Activated CD4-positive, alpha-beta T cell treated with anti-CD3 and anti-CD28 coated beads, Interleukin-2, amount 50 U/mL, for 24 hours (primary cell): ENCODE data around the gene GTSF1L.

ENCODE experiments used
- DNase-seq, 2 donors: peaks; one replicate each; pipeline ENCODE4 v3.0.0-alpha.2; 2020; ENCODE audit warnings: low read depth in 1 of 2, low spot score in 1 of 2

GTSF1L gene

DNA sequence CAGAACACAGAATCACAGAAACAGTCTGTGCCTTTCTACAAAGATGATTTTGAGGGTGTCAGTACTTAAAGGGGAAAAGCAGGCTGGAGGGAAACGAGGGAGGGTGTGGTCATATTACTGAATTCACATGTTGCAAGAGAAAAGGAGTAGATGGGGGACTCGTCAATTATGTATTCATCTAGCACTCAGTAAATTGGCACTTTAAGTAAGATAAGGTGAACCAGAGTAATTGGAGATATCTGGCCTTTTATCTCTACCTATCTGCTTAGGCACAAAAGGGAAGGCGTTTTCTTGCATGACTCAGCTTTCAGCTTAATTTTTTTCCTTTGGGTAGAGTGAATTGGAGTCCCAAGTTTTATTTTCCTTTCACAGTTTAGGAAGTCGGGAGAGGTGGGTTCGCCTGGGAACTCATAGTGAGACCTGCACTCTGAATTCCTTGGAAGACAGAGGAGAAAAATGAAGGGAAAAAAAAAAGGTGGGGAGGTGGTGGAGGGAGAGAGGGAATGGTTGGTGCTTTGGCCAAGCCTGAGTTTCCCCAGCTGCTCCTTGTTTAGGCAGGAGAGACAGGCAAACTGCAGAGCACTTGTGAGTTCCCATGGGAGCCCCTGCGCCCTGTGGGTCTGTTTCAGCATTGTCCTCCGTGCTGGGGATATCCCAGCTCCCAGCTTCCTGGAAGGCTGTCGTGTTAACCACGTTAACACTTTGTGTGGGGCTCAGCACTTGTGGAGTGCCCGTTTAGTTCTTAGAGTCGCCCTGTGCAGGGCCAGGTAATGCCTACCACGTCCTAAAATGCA, 19.7 kb upstream of the GTSF1L start:
- no peak for DNase-seq

DNA sequence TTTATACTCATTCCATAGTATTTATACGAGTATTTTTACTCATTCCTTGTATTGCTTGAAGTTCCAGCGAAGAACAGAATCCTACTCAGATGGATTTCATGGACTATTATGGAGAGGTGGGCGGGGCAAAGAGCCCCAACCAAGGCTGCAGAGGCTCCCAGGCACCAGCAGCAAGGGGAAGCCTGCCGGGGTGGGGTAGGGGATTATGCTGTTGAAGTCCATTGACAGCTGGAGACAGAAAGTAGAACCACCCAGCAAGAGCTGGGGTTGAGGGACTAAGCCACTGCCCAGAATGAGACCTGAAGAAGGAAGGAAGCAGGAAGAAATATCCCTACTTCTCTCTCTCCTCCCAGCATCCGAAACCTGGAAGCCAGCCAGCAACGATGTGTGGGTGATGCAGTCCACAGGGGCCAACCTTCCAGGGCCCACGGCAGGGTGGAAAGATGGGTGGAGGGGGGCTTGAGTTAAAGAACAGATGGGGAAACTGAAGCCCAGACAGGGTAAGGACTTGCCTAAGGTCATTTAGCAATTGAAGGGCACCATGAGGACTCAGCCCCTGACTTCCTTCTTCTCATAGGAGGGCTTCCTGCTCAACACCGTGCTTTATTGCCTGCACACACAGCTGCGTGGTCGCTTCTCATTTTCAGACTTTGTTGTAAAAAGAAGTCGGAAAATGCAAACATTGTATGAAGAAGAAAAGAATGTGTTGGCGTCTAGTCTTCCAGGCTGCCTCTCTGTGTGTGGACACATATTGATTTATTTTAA, 18.3 kb upstream of the GTSF1L start:
- DNase-seq = no peak

DNA sequence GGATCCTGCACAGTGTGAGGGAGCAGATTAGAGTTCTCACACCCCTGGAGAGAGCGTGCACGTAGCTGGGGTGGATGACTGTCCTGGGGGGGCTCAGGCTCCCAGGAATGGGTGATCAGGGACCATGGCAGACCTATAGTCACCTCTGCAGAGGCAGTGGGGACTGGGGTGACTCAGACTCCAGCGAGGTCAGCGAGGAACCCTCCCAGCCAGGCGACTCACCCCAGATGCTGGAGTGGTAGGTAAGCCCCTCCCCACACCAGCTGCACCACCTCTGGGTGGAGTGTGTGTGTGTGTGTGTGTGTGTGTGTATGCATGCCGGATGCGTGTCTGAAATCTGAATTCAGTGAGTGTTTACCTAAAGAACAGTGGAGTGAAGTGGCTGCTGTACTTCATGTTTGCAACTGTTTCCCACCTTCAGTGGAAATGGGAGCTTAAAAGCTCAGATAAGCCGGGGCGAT, 17.4 kb upstream of the GTSF1L start:
- DNase-seq = no peak

DNA sequence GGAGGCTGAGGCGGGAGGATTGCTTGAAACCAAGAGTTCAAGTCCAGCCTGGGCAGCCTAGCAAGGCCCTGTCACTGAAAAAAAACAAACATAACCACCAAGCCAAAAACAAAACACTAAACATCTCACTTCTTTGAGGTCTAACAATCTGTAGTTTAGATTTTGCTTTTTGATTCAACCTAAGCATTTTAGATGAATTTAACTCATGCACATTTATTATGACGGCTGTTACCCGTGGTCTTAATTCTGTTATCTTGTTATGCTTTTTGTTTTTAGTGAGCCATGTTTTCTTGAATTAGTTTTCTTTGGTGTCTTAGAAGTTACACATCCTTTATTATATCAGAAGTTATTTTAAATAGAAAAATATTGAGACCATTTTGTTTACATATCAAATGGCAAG, 13.8 kb upstream of the GTSF1L start:
- no peak for DNase-seq

DNA sequence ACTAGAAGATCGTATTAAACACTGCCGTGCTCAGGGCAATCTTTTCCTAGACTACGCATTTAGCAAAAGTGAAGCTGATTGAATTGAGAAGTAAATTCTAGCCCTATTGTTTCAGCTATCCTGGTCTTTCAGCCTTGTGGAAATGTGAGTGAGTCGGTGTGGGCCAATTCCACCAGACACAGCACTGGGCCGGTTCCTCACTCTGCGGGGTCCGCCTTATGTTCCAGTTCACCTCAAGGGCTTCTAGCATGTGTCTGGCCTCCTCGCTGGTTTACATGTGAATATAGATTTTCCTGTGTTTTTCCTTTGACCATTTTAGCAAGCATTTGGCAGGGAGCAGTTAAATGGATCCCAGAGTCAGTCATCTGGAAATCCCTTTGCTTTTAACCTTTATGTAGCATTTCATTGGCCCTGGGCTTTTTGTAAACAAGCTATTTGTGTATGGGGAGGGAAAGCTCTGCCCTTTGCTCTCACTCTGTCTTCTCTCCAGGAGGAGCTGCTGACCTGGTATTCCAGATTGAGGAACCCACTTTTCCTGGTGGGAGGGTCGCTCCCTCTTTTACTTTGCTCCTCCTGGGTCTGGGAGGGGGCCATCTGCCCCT, 12.4 kb upstream of the GTSF1L start:
- no peak for DNase-seq

DNA sequence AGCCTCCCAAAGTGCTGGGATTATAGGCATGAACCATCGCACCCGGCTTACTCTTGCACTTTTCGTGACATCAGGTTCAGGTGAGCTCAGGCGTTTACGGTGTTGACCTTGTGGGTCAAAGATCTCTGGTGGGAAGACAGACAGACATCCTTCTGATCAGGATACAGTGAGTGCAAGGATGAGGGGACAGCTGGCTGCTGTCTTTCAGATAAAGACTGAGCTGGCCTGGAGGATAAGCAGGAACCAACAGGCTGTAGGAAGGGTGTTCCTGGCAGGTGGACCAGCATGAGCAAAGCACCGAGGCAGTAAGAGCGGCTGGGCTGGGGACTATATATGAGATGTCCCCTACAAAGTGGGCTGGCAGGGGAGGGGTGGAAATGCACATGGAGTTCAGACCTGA, 11.1 kb upstream of the GTSF1L start:
- DNase-seq = no peak

DNA sequence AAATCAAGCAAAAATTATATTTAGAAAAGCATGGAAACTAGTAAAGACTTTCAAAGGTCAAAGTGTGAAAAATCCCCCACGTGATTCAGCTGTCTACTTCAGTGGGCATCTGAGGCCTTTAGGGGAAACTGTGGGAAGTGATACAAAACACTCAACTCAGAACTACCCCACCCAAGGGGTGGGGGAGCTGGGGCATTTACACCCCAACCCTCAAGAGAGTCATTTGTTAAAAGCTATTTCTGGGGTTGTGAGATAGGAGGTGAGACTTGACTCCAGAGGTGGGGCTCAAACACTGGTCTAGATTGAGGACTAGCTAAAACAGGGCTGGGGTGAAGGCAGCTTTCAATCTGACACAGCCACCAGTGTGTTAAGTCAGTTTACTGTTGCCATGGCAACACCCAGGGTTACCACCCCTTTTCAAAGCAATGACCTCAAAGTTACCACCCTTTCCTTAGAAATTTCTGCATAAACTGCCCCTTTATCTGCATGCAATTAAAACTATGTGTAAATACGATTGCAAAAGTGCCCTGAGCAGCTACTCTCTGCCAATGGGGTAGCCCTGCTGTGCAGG, 9.9 kb upstream of the GTSF1L start:
- DNase-seq = no peak

DNA sequence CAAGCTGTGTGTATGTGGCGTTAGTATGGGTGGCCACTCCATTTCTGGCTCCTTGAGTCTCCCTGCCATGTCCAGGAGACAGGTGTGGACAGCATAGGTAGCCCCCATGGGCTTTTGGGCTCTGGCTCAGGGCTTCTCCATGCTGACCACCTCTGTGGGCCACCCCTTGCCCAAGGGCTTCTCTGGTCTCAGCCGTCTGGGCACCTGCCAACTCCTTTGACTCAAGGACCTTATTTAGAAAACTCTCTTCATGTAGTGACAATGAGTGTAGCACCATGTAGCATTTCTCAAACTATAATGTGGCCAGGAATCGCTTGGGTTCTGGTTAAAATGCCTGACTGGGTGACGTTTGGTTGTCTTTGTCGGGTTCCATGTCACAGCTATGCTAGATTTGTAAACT, 5.1 kb upstream of the GTSF1L start:
- DNase-seq = no peak

DNA sequence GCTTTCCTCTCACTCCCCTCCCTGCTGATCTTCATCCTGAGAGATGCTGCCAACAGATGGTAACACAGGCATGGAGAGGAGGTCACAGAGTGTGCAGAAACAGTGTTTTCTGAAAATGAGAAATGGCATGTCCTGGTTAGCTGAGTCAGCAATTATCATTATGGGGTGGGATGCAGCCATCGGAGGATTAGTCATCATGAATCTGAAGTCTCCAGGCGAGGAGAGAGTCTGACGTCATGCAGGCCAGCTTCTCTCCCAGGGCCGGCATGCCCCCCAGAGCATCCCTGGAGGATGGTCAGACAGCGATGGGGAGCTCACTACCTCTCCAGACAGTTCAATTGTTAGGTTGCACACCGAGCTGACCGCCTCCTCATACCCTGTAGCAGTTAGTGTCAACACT, 4.7 kb upstream of the GTSF1L start:
- DNase-seq = no peak

DNA sequence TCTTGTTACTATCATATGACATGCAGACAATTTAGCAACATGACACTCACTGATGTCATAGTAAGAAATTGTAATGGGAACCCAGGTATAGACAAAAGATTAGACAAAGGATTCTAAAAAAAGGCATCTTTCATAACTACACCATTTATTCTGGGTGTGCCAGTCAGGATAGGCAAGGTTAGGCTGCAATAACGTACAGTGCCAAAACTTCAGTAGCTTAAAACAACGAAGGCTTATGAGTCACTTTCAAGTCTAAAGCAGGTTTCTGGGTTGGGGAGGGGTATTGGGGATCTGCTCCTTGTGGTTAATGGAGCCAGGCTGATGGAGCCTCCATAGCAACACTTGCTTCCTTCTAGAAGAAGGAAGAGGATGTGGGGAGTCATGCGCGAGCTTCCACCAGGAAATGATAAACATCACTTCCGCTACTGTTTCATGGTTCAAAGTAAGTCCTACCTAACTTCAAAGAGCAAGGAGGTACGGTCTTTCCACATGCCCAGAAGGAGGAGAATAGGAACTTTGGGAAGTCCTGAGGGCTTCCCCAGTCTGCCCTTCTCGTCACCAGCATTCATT, 2.0 kb upstream of the GTSF1L start:
- no peak for DNase-seq

DNA sequence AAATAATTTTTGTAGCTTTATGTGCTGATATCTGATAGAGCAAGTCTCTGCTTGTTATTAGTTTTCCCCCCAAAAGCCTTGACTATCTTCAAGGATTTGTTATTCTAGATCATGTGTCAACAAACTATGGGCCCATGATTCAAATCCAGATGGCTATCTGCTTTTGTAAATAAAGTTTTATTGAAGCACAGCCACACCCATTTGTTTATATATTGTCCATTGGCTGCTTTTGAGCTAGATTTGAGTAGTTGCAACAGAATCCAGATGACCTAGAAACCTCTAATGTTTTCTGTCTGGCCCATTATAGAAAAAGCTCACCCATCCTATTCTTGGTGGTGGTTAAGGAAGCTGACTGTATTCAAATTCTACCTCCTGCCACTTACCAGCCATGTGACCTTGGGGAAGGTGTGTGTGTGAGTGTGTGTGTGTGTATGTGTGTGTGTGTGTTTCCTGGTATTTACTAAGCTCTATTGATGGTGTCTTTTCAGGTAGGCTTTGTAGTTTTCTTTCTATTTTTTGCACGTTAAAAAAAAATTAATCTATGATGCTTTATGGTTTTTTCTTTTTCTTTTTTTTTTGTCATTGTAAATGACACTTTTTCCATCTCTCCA, 1.3 kb upstream of the GTSF1L start:
- DNase-seq = no peak

DNA sequence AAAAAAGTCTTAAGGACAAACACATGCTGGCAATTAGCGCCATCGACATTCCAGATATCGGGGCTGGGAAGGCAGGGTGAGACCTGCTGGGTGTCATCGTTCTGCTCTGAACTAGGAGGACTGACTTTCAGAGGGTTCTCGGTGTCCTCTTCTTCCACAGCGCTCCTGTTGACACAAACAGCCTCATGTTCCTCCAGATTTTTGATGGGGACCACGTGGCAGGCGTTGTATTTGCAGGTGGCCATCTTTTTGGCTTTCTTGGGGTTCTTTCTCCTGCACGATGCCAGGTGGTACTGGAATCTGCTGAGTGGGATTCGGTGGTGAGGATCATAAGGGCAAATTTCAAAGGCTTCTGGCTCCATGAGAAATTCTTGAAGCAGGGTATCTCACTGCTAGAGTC, 469 bp downstream of the GTSF1L start:
- no peak for DNase-seq

DNA sequence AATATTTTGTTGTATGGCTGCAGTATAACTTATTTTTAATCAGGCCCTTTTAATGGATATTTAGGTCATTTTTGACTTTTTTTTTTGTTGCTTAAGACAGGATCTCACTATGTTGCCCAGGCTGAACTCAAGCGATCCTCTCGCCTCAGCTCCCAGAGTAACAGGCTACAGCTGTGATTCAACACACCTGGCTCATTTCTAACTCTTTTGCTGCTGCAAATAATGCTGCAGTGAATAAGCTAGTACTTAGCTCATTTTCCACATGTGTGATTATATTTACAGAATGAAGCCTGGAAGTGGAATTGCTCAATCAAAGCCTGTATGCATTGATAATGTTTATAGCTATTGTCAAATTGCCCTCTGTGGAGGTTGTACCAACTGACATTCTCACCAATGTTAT, 1.1 kb downstream of the GTSF1L start:
- no peak for DNase-seq

DNA sequence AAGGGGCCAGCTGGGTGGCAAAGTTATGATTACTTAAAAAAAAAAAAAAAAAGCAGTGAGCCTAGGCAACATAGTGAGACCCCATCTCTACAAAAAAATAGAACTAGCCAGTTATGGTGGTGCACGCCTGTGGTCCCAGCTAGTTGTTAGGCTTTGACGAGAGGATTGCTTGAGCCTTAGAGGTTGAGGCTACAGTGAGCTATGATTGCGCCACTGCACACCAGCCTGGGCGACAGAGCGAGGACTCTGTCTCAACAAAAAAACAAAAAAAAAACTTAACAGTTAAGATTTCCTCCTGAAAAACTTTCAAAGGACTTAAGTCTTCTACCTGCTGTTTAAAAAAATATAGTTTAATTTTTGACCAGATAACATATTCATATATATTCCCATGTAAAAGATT, 2.4 kb downstream of the GTSF1L start:
- DNase-seq = no peak

DNA sequence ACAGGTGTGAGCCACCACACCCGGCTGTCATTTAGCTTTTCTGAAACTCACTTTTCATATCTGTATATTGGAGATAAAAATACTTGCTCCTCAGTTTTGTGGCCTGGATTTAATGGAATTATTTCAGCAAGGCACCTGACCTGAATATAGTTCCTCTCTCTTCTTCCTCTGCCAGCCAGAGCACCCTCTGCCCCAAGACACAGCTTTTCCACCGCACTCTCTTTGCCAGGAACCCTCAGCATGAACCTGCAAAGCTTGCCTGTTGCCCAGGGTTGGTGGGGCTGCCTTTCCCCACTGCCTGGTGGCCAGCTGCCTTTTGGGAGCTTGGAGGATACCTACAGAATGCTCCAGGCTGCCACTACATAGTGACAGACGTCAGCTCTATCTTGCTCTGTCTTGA, 3.1 kb downstream of the GTSF1L start:
- no peak for DNase-seq

DNA sequence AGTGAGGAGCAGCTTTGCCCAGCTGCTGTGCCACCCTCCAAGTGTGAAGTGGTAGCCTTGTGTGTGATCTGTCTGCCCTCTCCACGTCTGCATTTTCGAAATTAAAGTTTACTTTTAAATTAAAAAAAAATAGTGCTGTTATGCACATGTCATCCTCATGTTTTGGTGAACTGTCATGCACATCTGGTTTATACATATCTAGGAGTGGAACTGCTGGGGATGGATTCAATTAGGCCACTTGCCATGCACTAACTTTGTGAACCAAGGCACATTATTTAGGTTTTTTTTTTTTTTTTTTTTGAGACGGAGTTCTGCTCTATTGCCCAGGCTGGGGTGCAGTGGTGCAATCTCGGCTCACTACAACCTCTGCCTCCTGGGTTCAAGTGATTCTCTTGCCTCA, 3.6 kb downstream of the GTSF1L start:
- no peak for DNase-seq

DNA sequence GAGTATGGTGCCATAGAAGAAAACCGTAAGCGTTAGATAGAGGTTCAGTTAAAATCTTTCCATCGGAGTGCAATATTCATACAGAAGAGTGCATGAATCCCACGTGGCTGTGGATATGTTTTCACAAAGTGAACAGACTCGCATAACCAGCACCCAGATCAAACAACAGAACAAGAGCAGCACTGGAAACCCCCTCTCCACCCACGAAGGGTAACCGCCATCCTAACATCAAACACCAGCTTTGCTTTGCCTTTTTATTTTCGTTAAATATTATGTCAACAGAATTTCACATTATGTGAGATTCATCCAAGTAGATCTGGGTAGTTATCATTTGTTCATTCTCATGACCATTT, 4.7 kb downstream of the GTSF1L start:
- DNase-seq = peak; percentile 16 to 41

DNA sequence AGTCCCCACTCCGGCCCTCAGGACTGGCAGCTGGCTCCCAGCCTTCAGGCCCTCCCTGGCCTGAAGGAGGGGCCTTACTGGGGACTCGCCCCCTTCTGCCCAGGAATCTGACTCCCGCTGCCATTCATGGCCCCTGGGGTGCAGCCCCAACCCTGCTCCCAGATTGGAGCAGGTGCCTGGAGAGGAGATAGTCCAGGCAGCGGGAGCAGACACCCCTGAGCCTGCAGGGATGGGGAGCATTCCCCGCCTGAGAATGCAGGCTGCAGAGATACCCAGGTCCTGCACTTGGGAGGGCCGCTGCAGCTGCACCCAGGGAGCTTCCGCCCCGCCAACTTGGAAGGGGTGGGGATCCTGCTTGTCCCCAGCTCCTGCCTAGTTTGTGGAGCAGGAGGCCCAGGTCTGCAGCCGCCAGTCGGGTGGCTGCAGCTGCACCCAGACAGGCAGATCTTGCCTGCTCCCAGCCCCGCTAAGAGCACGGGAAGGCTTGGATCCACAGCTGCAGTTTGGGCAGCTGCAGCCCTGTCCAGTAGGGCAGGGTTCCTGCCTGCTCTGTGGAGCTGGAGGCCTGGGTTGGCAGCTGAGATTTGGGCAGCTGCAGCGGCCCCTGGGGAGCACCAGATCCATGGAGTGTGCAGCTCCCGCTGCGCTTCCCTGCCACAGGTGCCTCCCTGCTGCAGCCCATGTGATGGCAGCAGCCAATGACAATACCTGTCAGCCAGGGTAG, 5.2 kb downstream of the GTSF1L start:
- DNase-seq = no peak

DNA sequence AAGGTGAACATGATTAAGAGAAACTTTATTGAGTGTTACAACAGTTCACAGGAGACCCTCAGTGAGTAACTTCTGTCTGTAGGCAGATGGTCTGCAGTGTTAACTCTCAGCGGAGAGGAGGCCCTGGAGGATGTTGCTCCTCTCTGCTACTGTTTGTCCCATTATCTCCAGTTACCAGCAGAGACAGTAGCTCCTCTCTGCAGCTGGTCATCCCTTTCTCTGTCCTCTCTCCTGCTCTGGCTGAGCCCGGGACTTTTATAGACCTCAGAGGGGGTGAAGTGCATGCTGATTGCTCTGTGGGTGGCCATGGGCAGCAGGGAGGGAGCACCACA, 5.7 kb downstream of the GTSF1L start:
- DNase-seq = no peak

DNA sequence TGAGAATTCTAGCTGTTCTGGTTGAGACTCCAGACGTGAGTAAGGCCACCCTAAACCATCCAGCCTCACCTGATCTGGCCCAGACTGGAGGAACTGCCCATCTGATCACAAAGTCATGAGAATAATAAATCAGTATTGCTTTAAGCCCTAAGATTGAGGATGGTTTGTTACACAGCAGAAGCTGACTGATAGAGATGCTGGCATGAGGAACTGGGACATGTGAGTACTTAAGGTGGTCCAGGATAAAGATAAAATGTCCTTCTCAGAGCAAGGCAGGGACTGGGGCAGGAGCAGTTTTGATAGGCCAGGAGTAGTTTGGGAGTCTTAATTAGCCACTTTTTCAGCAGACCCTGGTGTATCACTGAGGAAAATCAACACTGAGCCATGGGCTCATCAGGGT, 6.8 kb downstream of the GTSF1L start:
- no peak for DNase-seq

DNA sequence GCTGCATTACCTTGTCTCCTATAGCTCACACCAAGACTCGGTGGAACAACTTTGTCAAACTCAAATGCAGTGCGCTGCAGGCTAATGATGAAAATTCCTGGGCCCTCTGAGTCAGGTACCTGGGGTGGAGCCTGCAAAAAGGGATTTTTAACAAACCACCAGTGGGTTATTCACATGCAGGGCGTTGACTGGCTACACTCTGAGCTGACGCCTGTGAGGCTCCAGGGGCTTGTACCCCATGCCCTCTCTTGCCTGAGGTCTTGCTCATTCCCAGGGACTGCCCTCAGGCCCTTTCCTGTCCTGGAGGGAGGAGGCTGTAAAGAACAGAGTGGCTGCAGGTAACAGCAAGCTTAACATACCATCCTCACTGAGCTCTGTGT, 9.2 kb downstream of the GTSF1L start:
- DNase-seq = no peak
